GM19099 (cell line): ENCODE measurements around the gene IGFLR1.
A peak's percentile ranks its signal among the peaks of the same experiment; 100 is the strongest.

Experiments used
- POLR2A ChIP-seq: IDR thresholded peaks from 3 replicates; pipeline ENCODE4 v1.6.1; 2011; ENCODE audit warnings: low read depth; ENCODE audit not compliant: insufficient read length; ENCODE audit errors: extremely low read depth

IGFLR1 gene

DNA sequence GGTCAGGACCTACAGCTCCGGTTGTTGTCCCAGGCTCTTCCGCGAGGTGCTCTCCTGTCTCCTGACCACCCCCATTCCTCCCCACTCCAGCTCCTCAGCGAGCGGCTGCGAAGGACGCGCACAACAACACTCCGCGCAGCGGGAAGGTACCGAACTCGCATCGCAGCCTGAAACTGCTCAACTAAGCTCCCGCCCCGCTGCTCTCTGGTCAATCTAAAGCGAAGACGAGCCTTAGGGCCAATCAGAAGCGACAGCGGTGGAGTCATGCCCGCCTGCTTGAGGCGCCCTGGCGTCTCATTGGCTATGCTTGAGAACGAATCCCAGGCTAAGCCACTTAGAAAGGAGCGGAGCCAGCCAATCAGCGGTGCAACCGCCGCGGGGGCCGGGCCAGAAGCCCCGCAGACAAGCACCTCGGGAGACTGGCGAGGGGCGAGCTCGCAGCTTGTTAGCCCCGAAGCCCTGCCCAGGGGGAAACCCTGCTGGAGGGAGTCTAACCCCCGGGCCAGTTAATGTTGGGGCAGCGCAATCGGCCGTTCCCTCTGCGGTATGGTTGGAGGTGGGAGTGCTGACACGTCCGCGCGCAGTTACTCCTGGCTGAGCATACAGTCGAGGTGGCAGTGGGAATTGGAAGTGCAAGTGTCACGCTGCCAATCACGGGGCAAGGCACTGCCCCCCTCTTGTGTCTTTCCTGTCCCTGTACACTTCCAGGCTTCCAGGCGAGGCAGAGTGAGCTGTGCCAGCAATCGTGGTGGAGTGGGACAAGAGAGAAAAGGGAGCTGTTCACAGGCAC lies 39.8 kb downstream of the IGFLR1 start:
- TF ChIP-seq POLR2A: peak; percentile 74

GRCh38 chr19:35696835-35697234 lies 45.4 kb downstream of the IGFLR1 start:
- no peak for TF ChIP-seq POLR2A

GRCh38 chr19:35695895-35696422 lies 46.3 kb downstream of the IGFLR1 start:
- TF ChIP-seq POLR2A: no peak

GRCh38 chr19:35693835-35694599 lies 48.2 kb downstream of the IGFLR1 start:
- no peak for TF ChIP-seq POLR2A

GRCh38 chr19:35693422-35693821 lies 48.8 kb downstream of the IGFLR1 start:
- no peak for TF ChIP-seq POLR2A

DNA sequence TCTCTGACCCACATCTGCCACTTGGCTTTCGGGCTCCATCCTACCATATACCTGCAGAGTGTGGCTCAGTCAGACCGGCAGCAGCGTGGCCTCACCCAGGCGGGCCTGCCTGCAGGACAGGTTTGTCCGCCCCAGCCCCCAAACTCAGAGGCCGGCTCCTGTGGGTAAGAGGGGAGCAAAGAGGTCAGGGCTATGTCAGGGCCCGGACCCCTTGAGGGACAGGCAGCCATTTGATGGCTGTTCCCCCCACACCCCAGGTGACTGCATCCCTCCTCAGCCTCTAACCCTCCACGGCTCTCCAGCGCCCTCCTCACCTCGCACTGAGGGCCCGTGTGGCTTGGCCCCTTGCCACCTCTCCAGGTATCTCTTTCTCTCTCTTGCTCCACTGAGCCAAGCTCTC lies 50.2 kb downstream of the IGFLR1 start:
- TF ChIP-seq POLR2A: no peak

DNA sequence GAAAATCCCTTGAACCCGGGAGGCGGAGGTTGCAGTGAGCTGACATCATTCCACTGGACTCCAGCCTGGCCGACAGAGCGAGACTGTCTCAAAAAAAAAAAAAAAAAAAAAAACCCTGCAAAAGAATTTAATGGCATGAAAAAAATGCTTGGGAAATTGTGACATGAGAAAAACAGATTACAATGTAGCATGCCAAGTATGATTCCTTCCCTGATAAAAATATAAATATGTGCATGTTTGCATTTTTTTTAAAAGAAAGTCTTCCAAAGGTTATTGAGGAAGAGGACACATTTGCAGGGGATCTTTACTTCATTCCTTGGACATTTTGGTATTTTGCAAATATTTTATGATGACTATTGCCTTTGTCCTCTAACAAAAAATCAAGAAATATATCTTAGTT lies 52.4 kb downstream of the IGFLR1 start:
- TF ChIP-seq POLR2A: no peak
